Measurements from ENCODE around the gene FBXL4.

GRCh38 chr6:98949589-98949988 is 1.8 kb upstream of the FBXL4 start:
- TF ChIP-seq TAF1 (IDR thresholded peaks at IDR 0.05; ENCODE audit: borderline replicate concordance, low read depth, low read length) (no peak), POLR2A (IDR thresholded peaks at IDR 0.05; ENCODE audit: low read depth, low read length) (no peak), POLR2AphosphoS5 (IDR thresholded peaks at IDR 0.05; ENCODE audit: low read depth, low read length) (no peak)

All from GM12892 (cell line).